Endothelial cell of umbilical vein (primary cell): ENCODE measurements around the gene ERVW-1. TPM values are rescaled to one million over a fixed set of nuclear protein-coding genes. Genes with fewer than 3 reads are reported as not detected.

Experiments used
- BruUV-seq: library from RNA; stranded (reverse); fragments of 400-500 nt; replicated peaks from 2 replicates; lab custom pipeline; 2021; lab: Mats Ljungman, UMichigan
- CTCF ChIA-PET: fragments of 300-600, 350-600 bp; sonication (Branson Sonifier 250); formaldehyde crosslinking; loops from one replicate; lab custom pipeline; 2021; ENCODE audit warnings: antibody characterized with exemption, inconsistent platforms; lab: Charles Lee
- POLR2A ChIA-PET: fragments of 300-600, 350-600 bp; sonication (Branson Sonifier 250); formaldehyde crosslinking; loops from one replicate; lab custom pipeline; 2021; ENCODE audit warnings: antibody characterized with exemption, inconsistent platforms; lab: Charles Lee
- DNase-seq: peaks from one replicate; pipeline ENCODE4 v3.0.0-alpha.2; 2011; ENCODE audit warnings: low read depth, low spot score
- FAIRE-seq: peaks from 2 replicates; lab custom pipeline; 2011; peaks lifted over from hg19 to GRCh38; lab: Jason Lieb, UNC
- H2AFZ ChIP-seq: 2 replicates; pipeline ENCODE4 v1.6.0; 2012; ENCODE audit warnings: low read depth, low read length, control low read depth, inconsistent platforms
- H3K27ac ChIP-seq: 2 replicates; pipeline ENCODE4 v1.5.1; 2011; ENCODE audit warnings: low read depth, mild to moderate bottlenecking, control low read depth, low read length, moderate library complexity; ENCODE audit not compliant: insufficient read depth
- H3K27me3 ChIP-seq, 2 experiments: 2 replicates each; pipeline versions ENCODE4 v1.6.0 to v1.6.1; 2011; ENCODE audit warnings: low read length in 2 of 2, mixed read lengths in 1 of 2; ENCODE audit not compliant: control insufficient read depth in 2 of 2, insufficient read depth in 2 of 2
- H3K36me3 ChIP-seq, 2 experiments: 2 replicates in 1 of 2; 3 replicates in 1 of 2; pipeline ENCODE4 v1.5.1; 2011; ENCODE audit warnings: low read length in 2 of 2, mild to moderate bottlenecking in 1 of 2, moderate library complexity in 1 of 2; ENCODE audit not compliant: control insufficient read depth in 2 of 2, insufficient read depth in 2 of 2; ENCODE audit errors: extremely low read depth in 1 of 2
- H3K4me1 ChIP-seq: 3 replicates; pipeline ENCODE4 v1.5.1; 2011; ENCODE audit warnings: mild to moderate bottlenecking, low read length; ENCODE audit not compliant: control insufficient read depth, insufficient read depth; ENCODE audit errors: extremely low read depth
- H3K4me2 ChIP-seq: 2 replicates; pipeline ENCODE4 v1.6.1; 2011; ENCODE audit warnings: low read length, control low read depth, mixed read lengths; ENCODE audit not compliant: insufficient read depth
- H3K4me3 ChIP-seq, 3 experiments: fragments of 200-600 bp in 1 of 3; sonication (generic), shearing (Covaris generic) in 1 of 3; replicated peaks in 1 of 3; 2 replicates each; pipeline ENCODE4 v1.5.1; 2011 to 2016; ENCODE audit warnings: control low read depth in 3 of 3, low read length in 3 of 3, mild to moderate bottlenecking in 2 of 3, inconsistent platforms in 1 of 3, low read depth in 1 of 3, moderate library complexity in 1 of 3; ENCODE audit not compliant: insufficient read depth in 1 of 3
- H3K79me2 ChIP-seq: 2 replicates; pipeline ENCODE4 v1.6.0; 2012; ENCODE audit warnings: low read length, inconsistent platforms; ENCODE audit not compliant: control insufficient read depth, insufficient read depth
- H3K9ac ChIP-seq: replicated peaks from 2 replicates; pipeline ENCODE3; 2011; ENCODE audit warnings: low read length, control low read depth; ENCODE audit not compliant: insufficient read depth; ENCODE audit errors: extremely low read depth
- H3K9me1 ChIP-seq: replicated peaks from 3 replicates; pipeline ENCODE4 v1.6.0; 2011; ENCODE audit warnings: mild to moderate bottlenecking, low read length; ENCODE audit not compliant: control insufficient read depth, insufficient read depth; ENCODE audit errors: extremely low read depth
- H3K9me3 ChIP-seq: replicated peaks from 2 replicates; pipeline ENCODE4 v1.5.1; 2012; ENCODE audit warnings: low read length, inconsistent platforms; ENCODE audit not compliant: control insufficient read depth, insufficient read depth
- H4K20me1 ChIP-seq: replicated peaks from 2 replicates; pipeline ENCODE3; 2011; ENCODE audit warnings: mild to moderate bottlenecking, low read length; ENCODE audit not compliant: control insufficient read depth, insufficient read depth; ENCODE audit errors: extremely low read depth
- CTCF ChIP-seq, 2 donors: IDR thresholded peaks; 1 replicate in 1 of 2; 2 replicates in 1 of 2; pipeline ENCODE4 v1.5.1; 2011; ENCODE audit warnings: low read length in 2 of 2, mild to moderate bottlenecking in 2 of 2, moderate library complexity in 2 of 2, control low read depth in 1 of 2, inconsistent platforms in 1 of 2, low read depth in 1 of 2; ENCODE audit not compliant: insufficient read depth in 1 of 2; ENCODE audit errors: extremely low read depth in 1 of 2
- EZH2 ChIP-seq: IDR thresholded peaks from 2 replicates; pipeline ENCODE4 v1.6.1; 2012; ENCODE audit warnings: borderline replicate concordance, low read depth, mild to moderate bottlenecking, moderate library complexity, low read length, inconsistent platforms; ENCODE audit not compliant: severe bottlenecking
- FOS ChIP-seq: IDR thresholded peaks from 2 replicates; pipeline ENCODE4 v1.6.1; 2011; ENCODE audit warnings: mild to moderate bottlenecking, low read length, moderate library complexity, borderline replicate concordance; ENCODE audit not compliant: insufficient read depth
- GATA2 ChIP-seq: IDR thresholded peaks from 2 replicates; pipeline ENCODE4 v1.7.0; 2011; ENCODE audit warnings: low read depth, mild to moderate bottlenecking, moderate library complexity, mixed read lengths, low read length; ENCODE audit not compliant: insufficient read length, insufficient read depth
- JUN ChIP-seq: IDR thresholded peaks from 2 replicates; pipeline ENCODE4 v1.6.1; 2011; ENCODE audit warnings: borderline replicate concordance, low read depth; ENCODE audit not compliant: insufficient read length, insufficient read depth
- MAX ChIP-seq: IDR thresholded peaks from 2 replicates; pipeline ENCODE4 v1.6.1; 2011; ENCODE audit not compliant: insufficient read depth, insufficient read length
- MYC ChIP-seq: IDR thresholded peaks from one replicate; pipeline ENCODE4 v1.6.1; 2011; ENCODE audit warnings: mild to moderate bottlenecking, low read depth, low read length
- POLR2A ChIP-seq: IDR thresholded peaks from 2 replicates; pipeline ENCODE4 v1.6.1; 2012; ENCODE audit warnings: low read depth, mild to moderate bottlenecking, control low read depth, low read length
- POLR2AphosphoS5 ChIP-seq: IDR thresholded peaks from 2 replicates; pipeline ENCODE4 v1.6.1; 2012; ENCODE audit warnings: low read depth, mild to moderate bottlenecking, control low read depth, low read length, moderate library complexity; ENCODE audit not compliant: insufficient read depth
- dilution Hi-C: fragments of 300-500 bp; cut with MboI; formaldehyde crosslinking; loops from one replicate; pipeline ENCODE4 v1.15.0; 2019; ENCODE audit warnings: low sequenced_read_pairs; ENCODE audit not compliant: extremely low pct_ligation_motif_present
- intact Hi-C: fragments of 100-400 bp; cut with micrococcal nuclease; formaldehyde crosslinking; loops from one replicate; pipeline ENCODE4 v1.10.0; 2022
- polyA plus RNA-seq, 4 experiments: library from polyadenylated mRNA; depleted of rRNA in 3 of 4; stranded (reverse) in 3 of 4; unstranded in 1 of 4; fragments of >200 nt; gene quantifications; 2 replicates each; pipeline versions ENCODE4 v1.2.1 to v1.2.3, GENCODE V29; 2011 to 2012; ENCODE audit warnings: missing spikeins in 1 of 4
- total RNA-seq: library from RNA; stranded (reverse); gene quantifications from 2 replicates; pipeline ENCODE4 v1.2.3, GENCODE V29; 2021

ERVW-1 gene
- total and polyA plus RNA-seq, 2 donors (not counting 3 experiments of a cell fraction or from before 2014, with no cell fraction given): not detected

GRCh38 chr7:92504563-92504962, 26.8 kb upstream of the ERVW-1 start:
- H2AFZ ChIP-seq: no peak overlapping the region
- intact Hi-C loops (no loop called here), dilution Hi-C loops (no loop called here)
- TF ChIP-seq MAX: no peak
- TF ChIP-seq CTCF (IDR thresholded peaks at IDR 0.05; ENCODE audit: extremely low read depth in 1 of 2, insufficient read depth in 1 of 2, low read depth in 1 of 2, low read length in 2 of 2): no peak
- no peak for TF ChIP-seq EZH2
- TF ChIP-seq FOS: no peak
- TF ChIP-seq MYC: no peak
- TF ChIP-seq GATA2: no peak
- TF ChIP-seq POLR2A: no peak
- no peak for TF ChIP-seq POLR2AphosphoS5
- no peak for TF ChIP-seq JUN
- no TSS peak for BruUV-seq
- peaks cover 0 to 2% of the 10 kb centered on the region in 2 experiments for H3K36me3 ChIP-seq
- H3K4me3 ChIP-seq: no peak overlapping the region
- DNase-seq: no peak
- H3K9me3 ChIP-seq: no peaks in the 10 kb centered on the region
- H4K20me1 ChIP-seq: no peaks in the 10 kb centered on the region
- H3K27me3 ChIP-seq: no peaks in the 10 kb centered on the region
- no peaks in the 10 kb centered on the region for H3K4me1 ChIP-seq
- ChIA-PET POLR2A (no interaction called here), CTCF (no interaction called here)
- no peaks in the 10 kb centered on the region for H3K9me1 ChIP-seq
- no peaks in the 10 kb centered on the region for H3K79me2 ChIP-seq
- no peak overlapping the region for H3K27ac ChIP-seq
- FAIRE-seq: no peak
- H3K4me2 ChIP-seq: no peak overlapping the region
- H3K9ac ChIP-seq: no peak overlapping the region
